Skeletal muscle tissue (tissue), 4 donors: ENCODE data around the gene CEP104. TPM values are rescaled to one million over a fixed set of nuclear protein-coding genes. Genes with fewer than 3 reads are reported as not detected.

ENCODE experiments used
- H3K27ac ChIP-seq: one replicate; pipeline ENCODE4 v1.7.0; 2013; ENCODE audit warnings: mild to moderate bottlenecking, low read depth, low read length, inconsistent platforms
- H3K27me3 ChIP-seq, 3 donors: one replicate each; pipeline ENCODE4 v1.7.0; 2013; ENCODE audit warnings: low read length in 3 of 3; ENCODE audit not compliant: control insufficient read depth in 3 of 3, insufficient read depth in 3 of 3
- H3K36me3 ChIP-seq, 3 donors: one replicate each; pipeline ENCODE4 v1.7.0; 2013; ENCODE audit warnings: low read length in 3 of 3; ENCODE audit not compliant: control insufficient read depth in 3 of 3, insufficient read depth in 3 of 3
- H3K4me1 ChIP-seq, 3 donors: one replicate each; pipeline ENCODE4 v1.7.0; 2013; ENCODE audit warnings: low read length in 3 of 3, mild to moderate bottlenecking in 3 of 3; ENCODE audit not compliant: control insufficient read depth in 3 of 3, insufficient read depth in 3 of 3
- H3K4me3 ChIP-seq, 3 donors: one replicate each; pipeline ENCODE4 v1.7.0; 2013; ENCODE audit warnings: low read length in 3 of 3
- H3K9ac ChIP-seq, 3 donors: one replicate each; pipeline ENCODE4 v1.7.0; 2013; ENCODE audit warnings: low read length in 3 of 3, mild to moderate bottlenecking in 3 of 3, moderate library complexity in 2 of 3, low read depth in 1 of 3
- H3K9me3 ChIP-seq, 3 donors: one replicate each; pipeline ENCODE4 v1.7.0; 2013; ENCODE audit warnings: low read length in 3 of 3; ENCODE audit not compliant: control insufficient read depth in 3 of 3
- total RNA-seq: library from RNA; depleted of rRNA; stranded (reverse); fragments of >200 nt; gene quantifications from one replicate; pipeline ENCODE4 v1.2.3, GENCODE V29; 2014
- donor health status: Osteomylitis.

The CEP104 gene
- total RNA-seq, 1 donor from 2014 or later: 26.1 TPM

- no peak overlapping the region for H3K9ac ChIP-seq
- no peaks in the 10 kb centered on the region for H3K27me3 ChIP-seq
- H3K27ac ChIP-seq: no peak overlapping the region
- peaks cover 25 to 41% (median 27%) of the 10 kb centered on the region in 3 donors for H3K36me3 ChIP-seq
- peaks cover 9 to 14% (median 13%) of the 10 kb centered on the region in 3 donors for H3K4me1 ChIP-seq
- no peak overlapping the region for H3K4me3 ChIP-seq
- H3K9me3 ChIP-seq: no peaks in the 10 kb centered on the region
Observed at GRCh38 chr1:3852091-3852490, 4.9 kb downstream of the CEP104 start.

GRCh38 chr1:3851292-3851691 lies 5.7 kb downstream of the CEP104 start:
- no peaks in the 10 kb centered on the region for H3K9me3 ChIP-seq
- no peak overlapping the region for H3K9ac ChIP-seq
- H3K4me3 ChIP-seq: no peak overlapping the region
- no peaks in the 10 kb centered on the region for H3K27me3 ChIP-seq
- H3K4me1 ChIP-seq: peaks cover 8 to 12% (median 11%) of the 10 kb centered on the region in 3 donors
- peaks cover 30 to 46% (median 33%) of the 10 kb centered on the region in 3 donors for H3K36me3 ChIP-seq
- H3K27ac ChIP-seq: no peak overlapping the region

GRCh38 chr1:3850857-3851256 lies 6.2 kb downstream of the CEP104 start:
- Histone ChIP-seq H3K27ac (no peak overlapping the region), H3K4me1 (peaks cover 4 to 8% (median 7%) of the 10 kb centered on the region in 3 donors), H3K27me3 (no peaks in the 10 kb centered on the region), H3K4me3 (no peak overlapping the region), H3K9ac (no peak overlapping the region), H3K9me3 (no peaks in the 10 kb centered on the region), H3K36me3 (peaks cover 34 to 46% (median 35%) of the 10 kb centered on the region in 3 donors)

GRCh38 chr1:3847081-3847480 lies 9.9 kb downstream of the CEP104 start:
- Histone ChIP-seq H3K27ac (no peak overlapping the region), H3K36me3 (peaks cover 44 to 62% (median 51%) of the 10 kb centered on the region in 3 donors), H3K9ac (no peak overlapping the region), H3K9me3 (no peaks in the 10 kb centered on the region), H3K27me3 (no peaks in the 10 kb centered on the region), H3K4me1 (no peaks in the 10 kb centered on the region), H3K4me3 (no peak overlapping the region)

- Histone ChIP-seq H3K36me3 (peaks cover 44 to 60% (median 50%) of the 10 kb centered on the region in 3 donors), H3K27me3 (no peaks in the 10 kb centered on the region), H3K9ac (no peak overlapping the region), H3K9me3 (no peaks in the 10 kb centered on the region), H3K27ac (no peak overlapping the region), H3K4me1 (no peaks in the 10 kb centered on the region), H3K4me3 (no peak overlapping the region)
Observed at GRCh38 chr1:3846541-3846940, 10.5 kb downstream of the CEP104 start.

GRCh38 chr1:3842912-3843311 lies 14.1 kb downstream of the CEP104 start:
- no peaks in the 10 kb centered on the region for H3K27me3 ChIP-seq
- no peaks in the 10 kb centered on the region for H3K9me3 ChIP-seq
- no peak overlapping the region for H3K4me3 ChIP-seq
- no peak overlapping the region for H3K9ac ChIP-seq
- H3K27ac ChIP-seq: no peak overlapping the region
- H3K36me3 ChIP-seq: peaks cover 49 to 64% (median 54%) of the 10 kb centered on the region in 3 donors
- H3K4me1 ChIP-seq: no peaks in the 10 kb centered on the region

GRCh38 chr1:3841491-3841890 lies 15.5 kb downstream of the CEP104 start:
- Histone ChIP-seq H3K4me1 (no peaks in the 10 kb centered on the region), H3K27me3 (no peaks in the 10 kb centered on the region), H3K36me3 (peaks cover 51 to 65% (median 63%) of the 10 kb centered on the region in 3 donors), H3K9me3 (peaks cover 0 to 7% (median 3%) of the 10 kb centered on the region in 3 donors), H3K4me3 (no peak overlapping the region), H3K9ac (no peak overlapping the region), H3K27ac (no peak overlapping the region)

GRCh38 chr1:3838788-3839187 lies 18.2 kb downstream of the CEP104 start:
- Histone ChIP-seq H3K36me3 (peaks cover 53 to 70% (median 59%) of the 10 kb centered on the region in 3 donors), H3K9ac (no peak overlapping the region), H3K27ac (no peak overlapping the region), H3K9me3 (peaks cover 0 to 7% (median 3%) of the 10 kb centered on the region in 3 donors), H3K4me1 (no peaks in the 10 kb centered on the region), H3K27me3 (no peaks in the 10 kb centered on the region), H3K4me3 (no peak overlapping the region)

- peaks cover 0 to 7% (median 3%) of the 10 kb centered on the region in 3 donors for H3K9me3 ChIP-seq
- no peak overlapping the region for H3K27ac ChIP-seq
- H3K4me3 ChIP-seq: no peak overlapping the region
- no peak overlapping the region for H3K9ac ChIP-seq
- no peaks in the 10 kb centered on the region for H3K4me1 ChIP-seq
- no peaks in the 10 kb centered on the region for H3K27me3 ChIP-seq
- peaks cover 56 to 73% (median 64%) of the 10 kb centered on the region in 3 donors for H3K36me3 ChIP-seq
Observed at GRCh38 chr1:3837685-3838084, 19.3 kb downstream of the CEP104 start.

GRCh38 chr1:3837200-3837599 lies 19.8 kb downstream of the CEP104 start:
- peaks cover 59 to 73% (median 65%) of the 10 kb centered on the region in 3 donors for H3K36me3 ChIP-seq
- no peak overlapping the region for H3K9ac ChIP-seq
- no peak overlapping the region for H3K4me3 ChIP-seq

More at GRCh38 chr1:3837200-3837599, 19.8 kb downstream of the CEP104 start:
- no peak overlapping the region for H3K27ac ChIP-seq
- H3K27me3 ChIP-seq: no peaks in the 10 kb centered on the region
- peaks cover 0 to 7% (median 3%) of the 10 kb centered on the region in 3 donors for H3K9me3 ChIP-seq
- H3K4me1 ChIP-seq: no peaks in the 10 kb centered on the region
